Thyroid gland (tissue), 4 donors: Measurements from ENCODE around the gene PUDP.

Experiments used
- CTCF ChIP-seq, 6 experiments: fragments of 200-600 bp in 3 of 6; fragments of 450-650 bp in 3 of 6; sonication (generic) in 3 of 6; IDR thresholded peaks; one replicate each; pipeline ENCODE4 v1.5.1; 2016 to 2019; ENCODE audit warnings: antibody characterized with exemption in 6 of 6, mild to moderate bottlenecking in 2 of 6, inconsistent platforms in 1 of 6, moderate library complexity in 1 of 6
- POLR2A ChIP-seq, 2 donors: fragments of 450-650 bp; IDR thresholded peaks; one replicate each; pipeline ENCODE4 v1.6.1; 2017; ENCODE audit warnings: antibody characterized with exemption in 2 of 2, mild to moderate bottlenecking in 2 of 2, moderate library complexity in 1 of 2

- TF ChIP-seq CTCF (IDR thresholded peaks at IDR 0.05) = no peak
- TF ChIP-seq POLR2A (IDR thresholded peaks at IDR 0.05) = no peak
Observed at GRCh38 chrX:7083021-7083420, 64.9 kb downstream of the PUDP start.
